GM21515 (cell line): Measurements from ENCODE around the gene HSPA4.

ENCODE experiments used
- ATAC-seq: cut with Tn5 transposase; IDR thresholded peaks from one replicate; pipeline ENCODE4 v1.9.1; 2021; ENCODE audit not compliant: unreplicated experiment

Gene HSPA4

DNA sequence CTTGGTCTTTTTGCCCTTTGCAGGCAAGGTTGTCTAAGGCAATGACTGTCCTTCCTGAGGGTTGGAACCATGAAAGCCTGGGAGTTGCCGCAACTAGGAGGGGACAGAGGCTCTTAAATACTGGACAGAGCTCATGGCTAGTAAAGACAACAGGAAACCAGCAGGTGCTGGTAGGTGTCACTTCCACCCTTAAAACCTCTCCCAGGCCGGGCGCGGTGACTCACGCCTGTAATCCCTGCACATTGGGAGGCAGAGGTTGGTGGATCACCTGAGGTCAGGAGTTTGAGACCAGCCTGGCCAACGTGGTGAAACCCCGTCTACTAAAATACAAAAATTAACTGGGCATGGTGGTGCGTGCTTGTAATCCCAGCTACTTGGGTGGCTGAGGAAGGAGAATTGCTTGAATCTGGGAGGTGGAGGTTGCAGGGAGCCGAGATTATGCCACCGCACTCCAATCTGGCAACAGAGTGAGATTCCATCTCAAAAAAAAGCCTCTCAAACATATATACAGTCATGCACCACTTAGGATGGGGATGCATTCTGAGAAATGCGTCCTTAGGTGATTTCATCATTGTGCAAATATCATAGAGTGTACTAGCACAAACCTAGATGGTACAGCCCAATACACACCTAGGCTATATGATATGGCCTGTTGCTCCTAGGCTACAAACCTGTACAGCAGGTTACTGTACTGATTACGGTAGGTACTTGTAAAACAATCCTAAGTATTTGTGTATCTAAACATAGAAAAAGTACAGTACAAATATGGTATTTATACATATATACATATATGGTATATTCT is 102.7 kb downstream of the HSPA4 start:
- ATAC-seq, result no peak

DNA sequence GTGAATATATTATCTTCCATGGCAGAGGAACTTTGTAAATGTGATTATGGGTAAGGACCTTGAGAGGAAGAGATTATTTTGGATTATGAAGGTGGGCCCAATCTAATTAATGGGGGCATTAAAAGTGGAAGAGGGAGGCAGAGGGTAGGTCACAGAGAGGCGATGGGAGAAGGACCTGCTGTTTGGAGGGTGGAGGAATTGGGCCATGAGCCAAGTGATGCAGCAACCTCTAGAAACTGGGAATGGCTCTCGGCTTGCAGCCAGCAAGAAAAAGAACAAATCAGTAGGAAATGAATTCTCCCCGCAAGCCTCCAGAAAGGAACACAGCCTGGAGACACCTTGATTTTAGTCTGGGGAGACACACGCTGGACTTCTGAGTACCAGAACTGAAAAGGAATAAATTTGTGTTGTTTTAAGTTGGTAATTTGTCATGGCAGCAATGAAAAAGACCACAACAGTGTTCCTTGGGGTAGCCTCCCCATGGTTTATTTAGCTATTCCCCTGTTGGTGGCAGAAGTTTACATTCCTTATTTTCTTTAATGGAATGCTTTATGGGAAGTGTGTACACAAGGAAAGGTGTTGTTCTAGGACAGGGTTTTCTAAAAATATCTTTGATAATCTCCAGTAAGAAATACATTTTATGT is 103.6 kb downstream of the HSPA4 start:
- no peak for ATAC-seq
